HL-60 (cell line): ENCODE data around the gene ANKRD11.

Experiments
- DNase-seq, 2 experiments: peaks; one replicate each; pipeline ENCODE4 v3.0.0-alpha.2; 2010 to 2020; ENCODE audit warnings: low read depth in 1 of 2, low spot score in 1 of 2
- H3K27ac ChIP-seq: fragments of 250-450 bp; sonication (Bioruptor Pico); replicated peaks from 2 replicates; pipeline ENCODE4 v1.5.1; 2020; ENCODE audit warnings: mild to moderate bottlenecking, moderate library complexity
- H3K27me3 ChIP-seq: fragments of 250-450 bp; sonication (Bioruptor Pico); 2 replicates; pipeline ENCODE4 v1.5.1; 2021; ENCODE audit warnings: mild to moderate bottlenecking, moderate library complexity; ENCODE audit not compliant: insufficient read depth, poor library complexity, severe bottlenecking
- H3K4me3 ChIP-seq: replicated peaks from 2 replicates; pipeline ENCODE4 v1.5.1; 2011; ENCODE audit warnings: mild to moderate bottlenecking, control low read depth, low read length; ENCODE audit not compliant: insufficient read depth
- CTCF ChIP-seq: IDR thresholded peaks from one replicate; pipeline ENCODE4 v1.5.1; 2011; ENCODE audit warnings: low read length, control low read depth, inconsistent platforms; ENCODE audit not compliant: insufficient read depth
- GABPA ChIP-seq: IDR thresholded peaks from 2 replicates; pipeline ENCODE4 v1.6.1; 2012; ENCODE audit warnings: low read depth
- POLR2AphosphoS5 ChIP-seq: IDR thresholded peaks from 2 replicates; pipeline ENCODE4 v1.6.1; 2012; ENCODE audit warnings: low read depth
- REST ChIP-seq: IDR thresholded peaks from 2 replicates; pipeline ENCODE4 v1.6.1; 2012; ENCODE audit warnings: low read depth; ENCODE audit not compliant: insufficient replicate concordance
- SPI1 ChIP-seq: IDR thresholded peaks from 2 replicates; pipeline ENCODE4 v1.6.1; 2012; ENCODE audit warnings: low read depth, mild to moderate bottlenecking, borderline replicate concordance

ANKRD11 gene

GRCh38 chr16:89443727-89444084, 46.7 kb downstream of the ANKRD11 start:
- Histone ChIP-seq H3K27ac (no peak overlapping the region), H3K27me3 (no peaks in the 10 kb centered on the region), H3K4me3 (no peak overlapping the region)
- DNase-seq = no peak
- no peak for TF ChIP-seq SPI1
- TF ChIP-seq CTCF = no peak
- TF ChIP-seq GABPA = no peak
- TF ChIP-seq REST = no peak
- TF ChIP-seq POLR2AphosphoS5 = no peak

GRCh38 chr16:89442990-89443726, 47.2 kb downstream of the ANKRD11 start:
- peak in 1 of 2 experiments; percentile 21 for DNase-seq
- Histone ChIP-seq H3K27me3 (no peaks in the 10 kb centered on the region), H3K4me3 (no peak overlapping the region), H3K27ac (no peak overlapping the region)
- TF ChIP-seq POLR2AphosphoS5 (no peak), REST (no peak), CTCF (no peak), GABPA (no peak), SPI1 (no peak)

- H3K4me3 ChIP-seq = no peak overlapping the region
- H3K27me3 ChIP-seq = no peaks in the 10 kb centered on the region
- TF ChIP-seq CTCF (no peak), GABPA (no peak), REST (no peak), SPI1 (no peak), POLR2AphosphoS5 (no peak)
- no peak for DNase-seq
- H3K27ac ChIP-seq = no peak overlapping the region
Measured at GRCh38 chr16:89442588-89442987, 47.8 kb downstream of the ANKRD11 start.
